CD4-positive, alpha-beta memory T cell (primary cell): ENCODE measurements around the gene MACO1. TPM values are rescaled to one million over a fixed set of nuclear protein-coding genes. Genes with fewer than 3 reads are reported as not detected.
"Not testable (repeated sequence)": the region's sequence is repeated elsewhere in the genome, so short reads cannot be mapped to it uniquely, and the experiment has no call there.

Source experiments
- CTCF ChIA-PET: fragments of 350-600 bp; sonication (Branson Sonifier 250); formaldehyde crosslinking; loops from one replicate; lab custom pipeline; 2021; ENCODE audit warnings: inconsistent platforms; ENCODE audit not compliant: partially characterized antibody; lab: Charles Lee
- POLR2A ChIA-PET: fragments of 350-600 bp; sonication (Branson Sonifier 250); formaldehyde crosslinking; loops from one replicate; lab custom pipeline; 2021; ENCODE audit not compliant: partially characterized antibody; lab: Charles Lee
- DNase-seq, 5 donors: peaks; one replicate each; pipeline versions ENCODE4 v3.0.0 to v3.0.0-alpha.2; 2020 to 2022; ENCODE audit warnings: mixed read lengths in 1 of 5
- H3K27ac ChIP-seq: one replicate; pipeline ENCODE4 v1.7.0; 2013; ENCODE audit warnings: low read depth, low read length
- H3K27me3 ChIP-seq: 2 replicates; pipeline ENCODE4 v1.7.0; 2013; ENCODE audit warnings: mild to moderate bottlenecking, low read length, moderate library complexity; ENCODE audit not compliant: insufficient read depth
- H3K36me3 ChIP-seq: 2 replicates; pipeline ENCODE4 v1.7.0; 2013; ENCODE audit warnings: mild to moderate bottlenecking, low read length, moderate library complexity; ENCODE audit not compliant: insufficient read depth
- H3K4me1 ChIP-seq: 2 replicates; pipeline ENCODE4 v1.7.0; 2013; ENCODE audit warnings: mild to moderate bottlenecking, low read length, moderate library complexity; ENCODE audit not compliant: insufficient read depth
- H3K4me3 ChIP-seq, 2 donors: one replicate each; pipeline ENCODE4 v1.7.0; 2013; ENCODE audit warnings: low read length in 2 of 2, mild to moderate bottlenecking in 1 of 2
- H3K9me3 ChIP-seq, 2 donors: one replicate each; pipeline ENCODE4 v1.7.0; 2013; ENCODE audit warnings: low read length in 2 of 2, control low read depth in 1 of 2; ENCODE audit not compliant: control insufficient read depth in 1 of 2
- H3K27ac Mint-ChIP-seq, 7 donors: one replicate each; pipeline ENCODE4 v1.8.0; 2020 to 2021; ENCODE audit warnings: mixed read lengths in 7 of 7, mild to moderate bottlenecking in 6 of 7, inconsistent platforms in 3 of 7, moderate library complexity in 3 of 7
- H3K27me3 Mint-ChIP-seq, 2 donors: one replicate each; pipeline ENCODE4 v1.8.0; 2020 to 2021; ENCODE audit warnings: mixed read lengths in 2 of 2
- H3K36me3 Mint-ChIP-seq, 2 donors: one replicate each; pipeline ENCODE4 v1.8.0; 2020 to 2021; ENCODE audit warnings: mixed read lengths in 2 of 2, inconsistent platforms in 1 of 2, mild to moderate bottlenecking in 1 of 2
- H3K4me1 Mint-ChIP-seq, 4 donors: one replicate each; pipeline ENCODE4 v1.8.0; 2020 to 2021; ENCODE audit warnings: mixed read lengths in 4 of 4, mild to moderate bottlenecking in 1 of 4
- H3K4me3 Mint-ChIP-seq, 8 donors: one replicate each; pipeline ENCODE4 v1.8.0; 2020 to 2021; ENCODE audit warnings: mixed read lengths in 8 of 8, mild to moderate bottlenecking in 7 of 8, moderate library complexity in 6 of 8, inconsistent platforms in 3 of 8
- H3K9me3 Mint-ChIP-seq, 8 donors: one replicate each; pipeline ENCODE4 v1.8.0; 2020 to 2021; ENCODE audit warnings: mixed read lengths in 8 of 8, mild to moderate bottlenecking in 5 of 8, inconsistent platforms in 3 of 8, moderate library complexity in 1 of 8
- intact Hi-C: fragments of 100-400 bp; cut with micrococcal nuclease; formaldehyde crosslinking; loops from one replicate; pipeline ENCODE4 v1.15.1; 2023
- polyA plus RNA-seq, 2 donors: library from polyadenylated mRNA; unstranded; fragments of 300-500 nt; fragmentation: Illumina TruSeq; gene quantifications; one replicate each; pipeline ENCODE4 v1.2.3, GENCODE V29; 2021
- total RNA-seq, 2 experiments: library from RNA; stranded (reverse); gene quantifications; one replicate each; pipeline ENCODE4 v1.2.3, GENCODE V29; 2021

The MACO1 gene
- total and polyA plus RNA-seq, 4 experiments from 2014 or later: 3.1 to 20.6 (median 14.5) TPM

DNA sequence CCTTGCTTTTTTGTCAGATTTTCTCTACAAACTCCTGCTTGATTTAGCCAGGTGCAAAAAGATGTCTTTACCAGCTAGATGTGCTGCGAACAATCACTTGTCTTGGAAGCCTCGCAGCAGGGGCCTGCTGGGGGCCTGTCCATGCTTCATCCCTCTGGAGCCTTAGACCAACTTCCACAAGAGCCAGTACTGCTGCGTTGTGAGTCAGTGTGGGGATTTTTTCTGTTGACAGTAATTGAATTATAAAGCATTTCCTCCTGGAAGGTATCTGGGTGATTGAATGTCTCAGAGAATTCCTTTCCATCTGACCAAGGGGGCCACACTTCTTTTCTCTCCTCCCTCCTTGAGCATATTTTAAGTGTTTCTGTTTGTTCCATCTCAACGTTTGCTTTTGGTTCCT is 72.3 kb downstream of the MACO1 start:
- Histone ChIP-seq H3K27ac (no peak overlapping the region), H3K4me3 (no peak overlapping the region), H3K36me3 (peaks cover 9% of the 10 kb centered on the region), H3K27me3 (no peaks in the 10 kb centered on the region), H3K9me3 (no peaks in the 10 kb centered on the region), H3K4me1 (peaks cover 23% of the 10 kb centered on the region)
- ChIA-PET CTCF (interaction anchor here (1.4 to 6.7 kb wide), 8 partner anchors 11 to 307 kb away, joined by 4 to 236 read pairs (median 8); no protein-coding TSS in a partner anchor), POLR2A (interaction anchor here (1.0 to 4.5 kb wide), 3 partner anchors 17 to 308 kb away, joined by 3 to 31 read pairs (median 3); no protein-coding TSS in a partner anchor)
- peaks cover 16 to 24% of the 10 kb centered on the region in 2 donors for H3K36me3 Mint-ChIP-seq
- no peak for DNase-seq
- no peak overlapping the region for H3K4me3 Mint-ChIP-seq
- no peaks in the 10 kb centered on the region for H3K27me3 Mint-ChIP-seq
- H3K4me1 Mint-ChIP-seq: peaks cover 10 to 29% (median 19%) of the 10 kb centered on the region in 4 donors
- peak overlapping the region in 2 of 7 donors; percentile 10 to 74 for H3K27ac Mint-ChIP-seq
- no peaks in the 10 kb centered on the region for H3K9me3 Mint-ChIP-seq
- intact Hi-C loops: loop anchor here (1.0 to 5.0 kb wide), 4 partner anchors 59 to 308 kb away; no protein-coding TSS in a partner anchor

DNA sequence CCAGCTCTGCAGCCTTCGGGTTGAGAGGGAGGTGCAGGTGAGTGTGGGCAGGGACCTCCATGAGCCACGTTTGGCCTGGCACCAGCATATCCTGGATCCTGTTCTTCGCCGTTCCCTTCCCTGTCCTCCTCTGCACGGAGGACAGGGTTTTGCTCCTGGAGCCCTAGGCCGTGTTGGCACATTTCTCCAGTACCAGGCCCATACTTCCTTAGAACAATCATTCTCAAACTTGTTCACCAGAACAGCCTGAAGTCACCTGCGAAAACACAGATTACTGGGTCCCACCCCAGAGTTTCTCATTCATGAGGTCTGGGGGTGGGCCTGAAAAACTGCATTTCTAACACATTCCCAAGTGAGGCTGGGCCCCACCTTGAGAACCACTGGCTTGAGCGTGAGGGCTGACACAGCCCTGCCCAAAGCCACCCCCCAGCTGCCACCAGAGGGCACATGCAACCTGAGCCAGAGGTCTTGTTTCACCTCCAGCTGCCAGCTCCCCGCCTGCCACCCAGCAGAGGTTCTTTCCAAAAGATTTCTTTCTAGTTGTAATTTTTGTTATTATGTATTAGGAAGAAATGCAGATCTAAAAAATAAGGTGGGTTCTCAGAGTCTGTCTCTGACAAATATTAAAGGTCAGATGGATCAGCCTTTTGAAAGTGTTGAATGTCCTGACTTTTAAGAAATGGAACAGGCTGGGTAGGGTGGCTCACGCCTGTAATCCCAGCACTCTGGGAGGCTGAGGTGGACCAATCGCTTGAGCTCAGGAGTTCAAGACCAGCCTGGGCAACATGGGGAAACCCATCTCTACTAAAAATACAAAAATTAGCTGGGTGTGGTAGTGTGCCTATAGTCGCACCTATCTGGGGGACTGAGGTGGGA is 73.1 kb downstream of the MACO1 start:
- ChIA-PET CTCF (interaction anchor here (0.8 to 6.7 kb wide), 18 partner anchors 10 to 315 kb away, joined by 3 to 236 read pairs (median 5); no protein-coding TSS in a partner anchor), POLR2A (interaction anchor here (0.7 to 4.5 kb wide), 8 partner anchors 16 to 498 kb away, joined by 3 to 31 read pairs (median 3); no protein-coding TSS in a partner anchor)
- Mint-ChIP-seq H3K27me3 (no peaks in the 10 kb centered on the region), H3K9me3 (no peaks in the 10 kb centered on the region), H3K27ac (peak overlapping the region in 4 of 7 donors; percentile 6 to 55 (median 40)), H3K36me3 (peaks cover 7 to 16% of the 10 kb centered on the region in 2 donors), H3K4me3 (no peak overlapping the region), H3K4me1 (peaks cover 10 to 29% (median 19%) of the 10 kb centered on the region in 4 donors)
- intact Hi-C loops: loop anchor here (1.0 to 5.0 kb wide), 5 partner anchors 17 to 308 kb away; no protein-coding TSS in a partner anchor
- H3K36me3 ChIP-seq: peaks cover 4% of the 10 kb centered on the region
- H3K27ac ChIP-seq: no peak overlapping the region
- H3K9me3 ChIP-seq: no peaks in the 10 kb centered on the region
- peaks cover 23% of the 10 kb centered on the region for H3K4me1 ChIP-seq
- peak; percentile 68 to 74 (median 70) for DNase-seq
- no peaks in the 10 kb centered on the region for H3K27me3 ChIP-seq
- H3K4me3 ChIP-seq: no peak overlapping the region

- H3K9me3 ChIP-seq: no peaks in the 10 kb centered on the region
- no peaks in the 10 kb centered on the region for H3K27me3 ChIP-seq
- H3K36me3 ChIP-seq: no peaks in the 10 kb centered on the region
- H3K4me1 ChIP-seq: peaks cover 23% of the 10 kb centered on the region
- no peak for DNase-seq
- Mint-ChIP-seq H3K27me3 (no peaks in the 10 kb centered on the region), H3K4me1 (peaks cover 10 to 29% (median 19%) of the 10 kb centered on the region in 4 donors), H3K9me3 (no peaks in the 10 kb centered on the region), H3K36me3 (peaks cover 0 to 12% of the 10 kb centered on the region in 2 donors), H3K27ac (peak overlapping the region in 4 of 7 donors; percentile 17 to 64 (median 39)), H3K4me3 (no peak overlapping the region)
- H3K4me3 ChIP-seq: no peak overlapping the region
- ChIA-PET POLR2A (interaction anchor here (1.0 to 4.5 kb wide), 8 partner anchors 15 to 306 kb away, joined by 3 to 31 read pairs (median 4); no protein-coding TSS in a partner anchor), CTCF (interaction anchor here (0.8 to 6.7 kb wide), 22 partner anchors 14 to 314 kb away, joined by 3 to 236 read pairs (median 4); no protein-coding TSS in a partner anchor)
- intact Hi-C loops: loop anchor here (1.0 to 5.0 kb wide), 4 partner anchors 15 to 292 kb away; no protein-coding TSS in a partner anchor
- no peak overlapping the region for H3K27ac ChIP-seq
These were observed 74.3 kb downstream of the MACO1 start for GRCh38 chr1:25504706-25505595.

DNA sequence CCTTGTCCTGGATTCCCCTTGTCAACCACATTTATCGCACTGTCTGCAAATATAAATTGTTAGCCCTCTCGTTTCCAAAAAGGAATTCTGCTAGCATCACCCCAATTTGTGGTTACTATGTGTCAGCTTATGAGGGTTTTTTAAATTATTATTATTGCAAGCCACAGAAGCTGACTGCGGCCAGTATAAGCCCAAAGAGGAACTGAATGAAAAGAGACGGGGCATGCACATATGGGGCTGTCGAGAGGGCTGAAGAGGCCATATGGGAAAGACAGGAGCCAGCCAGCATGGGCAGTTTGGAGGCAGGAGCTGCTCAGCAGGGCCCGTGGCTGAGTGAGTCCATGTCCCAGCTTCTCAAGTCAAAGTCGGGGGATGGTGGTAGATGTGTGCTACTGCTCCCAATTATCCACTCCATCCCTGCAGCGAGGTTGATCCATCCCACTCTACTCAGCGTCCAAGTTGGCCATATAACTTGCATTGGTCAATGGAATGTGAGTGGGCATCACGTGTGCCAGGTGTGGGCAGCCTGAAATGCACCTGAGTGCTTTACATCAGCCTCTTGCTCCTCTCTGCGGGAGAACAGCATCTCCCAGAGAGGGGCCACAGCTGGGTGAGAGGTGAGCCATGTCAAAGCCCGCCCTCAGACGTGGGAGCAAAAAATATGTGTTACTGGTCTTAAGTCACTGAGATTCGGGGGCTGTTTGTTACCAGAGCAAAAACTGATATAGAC is 75.1 kb downstream of the MACO1 start:
- H3K27me3 Mint-ChIP-seq: no peaks in the 10 kb centered on the region
- DNase-seq: no peak
- H3K36me3 ChIP-seq: no peaks in the 10 kb centered on the region
- ChIA-PET CTCF (interaction anchor here (0.8 to 6.7 kb wide), 10 partner anchors 14 to 304 kb away, joined by 3 to 236 read pairs (median 4); no protein-coding TSS in a partner anchor), POLR2A (interaction anchor here (1.0 to 4.5 kb wide), 7 partner anchors 14 to 305 kb away, joined by 3 to 31 read pairs (median 4); no protein-coding TSS in a partner anchor)
- H3K27ac Mint-ChIP-seq: peak overlapping the region; percentile 42 to 90 (median 80)
- peaks cover 0 to 4% of the 10 kb centered on the region in 2 donors for H3K36me3 Mint-ChIP-seq
- H3K4me3 Mint-ChIP-seq: peak overlapping the region in 5 of 8 donors; percentile 13 to 86 (median 81)
- H3K4me1 Mint-ChIP-seq: peaks cover 10 to 29% (median 19%) of the 10 kb centered on the region in 4 donors
- H3K9me3 ChIP-seq: no peaks in the 10 kb centered on the region
- intact Hi-C loops: no loop called here
- no peaks in the 10 kb centered on the region for H3K9me3 Mint-ChIP-seq
- no peak overlapping the region for H3K27ac ChIP-seq
- peaks cover 23% of the 10 kb centered on the region for H3K4me1 ChIP-seq
- no peaks in the 10 kb centered on the region for H3K27me3 ChIP-seq
- no peak overlapping the region for H3K4me3 ChIP-seq

DNA sequence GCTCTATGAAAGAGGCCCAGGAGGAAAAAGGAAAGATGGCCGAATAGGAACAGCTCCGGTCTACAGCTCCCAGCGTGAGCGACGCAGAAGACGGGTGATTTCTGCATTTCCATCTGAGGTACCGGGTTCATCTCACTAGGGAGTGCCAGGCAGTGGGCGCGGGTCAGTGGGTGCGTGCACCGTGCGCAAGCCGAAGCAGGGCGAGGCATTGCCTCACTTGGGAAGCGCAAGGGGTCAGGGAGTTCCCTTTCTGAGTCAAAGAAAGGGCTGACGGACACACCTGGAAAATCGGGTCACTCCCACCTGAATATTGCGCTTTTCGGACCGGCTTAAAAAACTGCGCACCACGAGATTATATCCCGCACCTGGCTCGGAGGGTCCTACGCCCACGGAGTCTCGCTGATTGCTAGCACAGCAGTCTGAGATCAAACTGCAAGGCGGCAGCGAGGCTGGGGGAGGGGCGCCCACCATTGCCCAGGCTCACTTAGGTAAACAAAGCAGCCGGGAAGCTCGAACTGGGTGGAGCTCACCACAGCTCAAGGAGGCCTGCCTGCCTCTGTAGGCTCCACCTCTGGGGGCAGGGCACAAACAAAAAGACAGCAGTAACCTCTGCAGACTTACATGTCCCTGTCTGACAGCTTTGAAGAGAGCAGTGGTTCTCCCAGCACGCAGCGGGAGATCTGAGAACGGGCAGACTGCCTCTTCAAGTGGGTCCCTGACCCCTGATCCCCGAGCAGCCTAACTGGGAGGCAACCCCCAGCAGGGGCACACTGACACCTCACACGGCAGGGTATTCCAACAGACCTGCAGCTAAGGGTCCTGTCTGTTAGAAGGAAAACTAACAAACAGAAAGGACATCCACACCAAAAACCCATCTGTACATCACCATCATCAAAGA is 76.1 kb downstream of the MACO1 start:
- Mint-ChIP-seq H3K4me3 (peak overlapping the region; percentile 73 to 86 (median 81)), H3K27ac (peak overlapping the region; percentile 29 to 90 (median 80)), H3K4me1 (peaks cover 10 to 29% (median 19%) of the 10 kb centered on the region in 4 donors)
- H3K9me3 Mint-ChIP-seq, H3K9me3 ChIP-seq, intact Hi-C loops, H3K36me3 ChIP-seq, H3K27ac ChIP-seq, H3K4me3 ChIP-seq, H3K27me3 ChIP-seq, H3K36me3 Mint-ChIP-seq, H3K27me3 Mint-ChIP-seq: not testable (repeated sequence)
- ChIA-PET POLR2A (interaction anchor here (1.5 to 4.5 kb wide), 2 partner anchors 13 to 304 kb away, joined by 4 to 31 read pairs; no protein-coding TSS in a partner anchor), CTCF (interaction anchor here (1.7 to 6.7 kb wide), 3 partner anchors 13 to 303 kb away, joined by 4 to 236 read pairs (median 62); no protein-coding TSS in a partner anchor)
- peaks cover 23% of the 10 kb centered on the region for H3K4me1 ChIP-seq
- DNase-seq: peak; percentile 38 to 58 (median 43)
